ENCODE measurements around the gene DLEC1. TPM values are rescaled to one million over a fixed set of nuclear protein-coding genes. Genes with fewer than 3 reads are reported as not detected.

DLEC1 gene
- total RNA-seq, result 1 to 10 TPM in 1 of 4 donors, under 1 TPM in 3; 0.19 to 2.1 (median 0.50) TPM

- no peaks in the 10 kb centered on the region for H3K36me3 ChIP-seq
- peak within 1 kb of the TSS; percentile 54 for H3K4me3 ChIP-seq
- peaks cover 20% of the 10 kb centered on the region for H3K4me1 ChIP-seq
- 14% methylated on average over 29 of the region's 67 CpGs for WGBS
- H3K9me3 ChIP-seq, result no peaks in the 10 kb centered on the region
- TF ChIP-seq EP300 (IDR thresholded peaks at IDR 0.05) (no peak), CTCF (IDR thresholded peaks at IDR 0.05) (no peak), POLR2A (IDR thresholded peaks at IDR 0.05) (no peak)
- peak in 1 of 2 donors; percentile 86 for DNase-seq (ENCODE audit: low spot score in 2 of 2)
- H3K27me3 ChIP-seq, result no peaks in the 10 kb centered on the region
- no peak within 1 kb of the TSS for H3K27ac ChIP-seq
Observed at GRCh38 chr3:38039101-38039898, at the start of gene DLEC1. TSS of gene DLEC1 (plus strand) at chr3:38039208. CDS start at chr3:38039226, 18 bp downstream.

- no peaks in the 10 kb centered on the region for H3K9me3 ChIP-seq
- 91% methylated on average over 5 of the region's 7 CpGs for WGBS
- no peaks in the 10 kb centered on the region for H3K36me3 ChIP-seq
- H3K4me1 ChIP-seq, result peaks cover 43% of the 10 kb centered on the region
- no peak overlapping the region for H3K27ac ChIP-seq
- TF ChIP-seq POLR2A (IDR thresholded peaks at IDR 0.05), result no peak
- TF ChIP-seq CTCF (IDR thresholded peaks at IDR 0.05), result no peak
- H3K27me3 ChIP-seq, result no peaks in the 10 kb centered on the region
- H3K4me3 ChIP-seq, result no peak overlapping the region
- peak; percentile 42 to 76 for DNase-seq (ENCODE audit: low spot score in 2 of 2)
Observed at GRCh38 chr3:37989821-37990480, 49.1 kb upstream of the DLEC1 start.

- H3K4me3 ChIP-seq, result no peak within 1 kb of the TSS
- DNase-seq (ENCODE audit: low spot score in 2 of 2), result peak; percentile 68 to 78
- H3K27ac ChIP-seq, result no peak within 1 kb of the TSS
- WGBS, result 80% methylated on average over 8 of the region's 10 CpGs
- no peaks in the 10 kb centered on the region for H3K9me3 ChIP-seq
- no peak for TF ChIP-seq EP300 (IDR thresholded peaks at IDR 0.05)
- TF ChIP-seq CTCF (IDR thresholded peaks at IDR 0.05), result no peak
- no peak for TF ChIP-seq POLR2AphosphoS5 (IDR thresholded peaks at IDR 0.05)
- no peak for TF ChIP-seq POLR2A (IDR thresholded peaks at IDR 0.05)
- H3K36me3 ChIP-seq, result peaks cover under 1% of the 10 kb centered on the region
- no peaks in the 10 kb centered on the region for H3K27me3 ChIP-seq
- H3K4me1 ChIP-seq, result peaks cover 42% of the 10 kb centered on the region
Observed at GRCh38 chr3:37990527-37990926, 48.5 kb upstream of the DLEC1 start, which contains the start of gene VILL. TSS of gene VILL (plus strand) at chr3:37990786. CDS start at chr3:37993673, 2,887 bp downstream.

GRCh38 chr3:37991109-37991508 lies 47.9 kb upstream of the DLEC1 start:
- TF ChIP-seq POLR2AphosphoS5 (IDR thresholded peaks at IDR 0.05) (no peak), CTCF (IDR thresholded peaks at IDR 0.05) (no peak), EP300 (IDR thresholded peaks at IDR 0.05) (no peak), POLR2A (IDR thresholded peaks at IDR 0.05) (no peak)
- WGBS, result 56% methylated on average over 6 of the region's 6 CpGs
- no peak overlapping the region for H3K4me3 ChIP-seq
- peaks cover 6% of the 10 kb centered on the region for H3K36me3 ChIP-seq
- DNase-seq (ENCODE audit: low spot score in 2 of 2), result no peak
- H3K27ac ChIP-seq, result no peak overlapping the region
- no peaks in the 10 kb centered on the region for H3K27me3 ChIP-seq
- no peaks in the 10 kb centered on the region for H3K9me3 ChIP-seq
- H3K4me1 ChIP-seq, result peaks cover 39% of the 10 kb centered on the region

GRCh38 chr3:37991823-37992222 lies 47.2 kb upstream of the DLEC1 start:
- WGBS, result 82% methylated on average over 7 of the region's 7 CpGs
- Histone ChIP-seq H3K9me3 (no peaks in the 10 kb centered on the region), H3K27ac (no peak overlapping the region), H3K36me3 (peaks cover 6% of the 10 kb centered on the region), H3K4me1 (peaks cover 33% of the 10 kb centered on the region), H3K27me3 (no peaks in the 10 kb centered on the region), H3K4me3 (no peak overlapping the region)
- DNase-seq (ENCODE audit: low spot score in 2 of 2), result peak; percentile 45 to 57
- TF ChIP-seq EP300 (IDR thresholded peaks at IDR 0.05) (no peak), POLR2A (IDR thresholded peaks at IDR 0.05) (no peak), CTCF (IDR thresholded peaks at IDR 0.05) (no peak), POLR2AphosphoS5 (IDR thresholded peaks at IDR 0.05) (no peak)

Measured in suprapubic skin (tissue), 4 donors.